Endothelial cell of umbilical vein (primary cell): ENCODE results near the gene ERICH3. TPM values are rescaled to one million over a fixed set of nuclear protein-coding genes. Genes with fewer than 3 reads are reported as not detected.

Source experiments
- BruUV-seq: library from RNA; stranded (reverse); fragments of 400-500 nt; replicated peaks from 2 replicates; lab custom pipeline; 2021; lab: Mats Ljungman, UMichigan
- CTCF ChIA-PET: fragments of 300-600, 350-600 bp; sonication (Branson Sonifier 250); formaldehyde crosslinking; loops from one replicate; lab custom pipeline; 2021; ENCODE audit warnings: antibody characterized with exemption, inconsistent platforms; lab: Charles Lee
- POLR2A ChIA-PET: fragments of 300-600, 350-600 bp; sonication (Branson Sonifier 250); formaldehyde crosslinking; loops from one replicate; lab custom pipeline; 2021; ENCODE audit warnings: antibody characterized with exemption, inconsistent platforms; lab: Charles Lee
- DNase-seq: peaks from one replicate; pipeline ENCODE4 v3.0.0-alpha.2; 2011; ENCODE audit warnings: low read depth, low spot score
- FAIRE-seq: peaks from 2 replicates; lab custom pipeline; 2011; peaks lifted over from hg19 to GRCh38; lab: Jason Lieb, UNC
- H2AFZ ChIP-seq: 2 replicates; pipeline ENCODE4 v1.6.0; 2012; ENCODE audit warnings: low read depth, low read length, control low read depth, inconsistent platforms
- H3K27ac ChIP-seq: 2 replicates; pipeline ENCODE4 v1.5.1; 2011; ENCODE audit warnings: low read depth, mild to moderate bottlenecking, control low read depth, low read length, moderate library complexity; ENCODE audit not compliant: insufficient read depth
- H3K27me3 ChIP-seq, 2 experiments: 2 replicates each; pipeline versions ENCODE4 v1.6.0 to v1.6.1; 2011; ENCODE audit warnings: low read length in 2 of 2, mixed read lengths in 1 of 2; ENCODE audit not compliant: control insufficient read depth in 2 of 2, insufficient read depth in 2 of 2
- H3K36me3 ChIP-seq, 2 experiments: 2 replicates in 1 of 2; 3 replicates in 1 of 2; pipeline ENCODE4 v1.5.1; 2011; ENCODE audit warnings: low read length in 2 of 2, mild to moderate bottlenecking in 1 of 2, moderate library complexity in 1 of 2; ENCODE audit not compliant: control insufficient read depth in 2 of 2, insufficient read depth in 2 of 2; ENCODE audit errors: extremely low read depth in 1 of 2
- H3K4me1 ChIP-seq: 3 replicates; pipeline ENCODE4 v1.5.1; 2011; ENCODE audit warnings: mild to moderate bottlenecking, low read length; ENCODE audit not compliant: control insufficient read depth, insufficient read depth; ENCODE audit errors: extremely low read depth
- H3K4me2 ChIP-seq: 2 replicates; pipeline ENCODE4 v1.6.1; 2011; ENCODE audit warnings: low read length, control low read depth, mixed read lengths; ENCODE audit not compliant: insufficient read depth
- H3K4me3 ChIP-seq, 3 experiments: fragments of 200-600 bp in 1 of 3; sonication (generic), shearing (Covaris generic) in 1 of 3; replicated peaks in 1 of 3; 2 replicates each; pipeline ENCODE4 v1.5.1; 2011 to 2016; ENCODE audit warnings: control low read depth in 3 of 3, low read length in 3 of 3, mild to moderate bottlenecking in 2 of 3, inconsistent platforms in 1 of 3, low read depth in 1 of 3, moderate library complexity in 1 of 3; ENCODE audit not compliant: insufficient read depth in 1 of 3
- H3K79me2 ChIP-seq: 2 replicates; pipeline ENCODE4 v1.6.0; 2012; ENCODE audit warnings: low read length, inconsistent platforms; ENCODE audit not compliant: control insufficient read depth, insufficient read depth
- H3K9ac ChIP-seq: replicated peaks from 2 replicates; pipeline ENCODE3; 2011; ENCODE audit warnings: low read length, control low read depth; ENCODE audit not compliant: insufficient read depth; ENCODE audit errors: extremely low read depth
- H3K9me1 ChIP-seq: replicated peaks from 3 replicates; pipeline ENCODE4 v1.6.0; 2011; ENCODE audit warnings: mild to moderate bottlenecking, low read length; ENCODE audit not compliant: control insufficient read depth, insufficient read depth; ENCODE audit errors: extremely low read depth
- H3K9me3 ChIP-seq: replicated peaks from 2 replicates; pipeline ENCODE4 v1.5.1; 2012; ENCODE audit warnings: low read length, inconsistent platforms; ENCODE audit not compliant: control insufficient read depth, insufficient read depth
- H4K20me1 ChIP-seq: replicated peaks from 2 replicates; pipeline ENCODE3; 2011; ENCODE audit warnings: mild to moderate bottlenecking, low read length; ENCODE audit not compliant: control insufficient read depth, insufficient read depth; ENCODE audit errors: extremely low read depth
- CTCF ChIP-seq, 2 donors: IDR thresholded peaks; 1 replicate in 1 of 2; 2 replicates in 1 of 2; pipeline ENCODE4 v1.5.1; 2011; ENCODE audit warnings: low read length in 2 of 2, mild to moderate bottlenecking in 2 of 2, moderate library complexity in 2 of 2, control low read depth in 1 of 2, inconsistent platforms in 1 of 2, low read depth in 1 of 2; ENCODE audit not compliant: insufficient read depth in 1 of 2; ENCODE audit errors: extremely low read depth in 1 of 2
- EZH2 ChIP-seq: IDR thresholded peaks from 2 replicates; pipeline ENCODE4 v1.6.1; 2012; ENCODE audit warnings: borderline replicate concordance, low read depth, mild to moderate bottlenecking, moderate library complexity, low read length, inconsistent platforms; ENCODE audit not compliant: severe bottlenecking
- FOS ChIP-seq: IDR thresholded peaks from 2 replicates; pipeline ENCODE4 v1.6.1; 2011; ENCODE audit warnings: mild to moderate bottlenecking, low read length, moderate library complexity, borderline replicate concordance; ENCODE audit not compliant: insufficient read depth
- GATA2 ChIP-seq: IDR thresholded peaks from 2 replicates; pipeline ENCODE4 v1.7.0; 2011; ENCODE audit warnings: low read depth, mild to moderate bottlenecking, moderate library complexity, mixed read lengths, low read length; ENCODE audit not compliant: insufficient read length, insufficient read depth
- JUN ChIP-seq: IDR thresholded peaks from 2 replicates; pipeline ENCODE4 v1.6.1; 2011; ENCODE audit warnings: borderline replicate concordance, low read depth; ENCODE audit not compliant: insufficient read length, insufficient read depth
- MAX ChIP-seq: IDR thresholded peaks from 2 replicates; pipeline ENCODE4 v1.6.1; 2011; ENCODE audit not compliant: insufficient read depth, insufficient read length
- MYC ChIP-seq: IDR thresholded peaks from one replicate; pipeline ENCODE4 v1.6.1; 2011; ENCODE audit warnings: mild to moderate bottlenecking, low read depth, low read length
- POLR2A ChIP-seq: IDR thresholded peaks from 2 replicates; pipeline ENCODE4 v1.6.1; 2012; ENCODE audit warnings: low read depth, mild to moderate bottlenecking, control low read depth, low read length
- POLR2AphosphoS5 ChIP-seq: IDR thresholded peaks from 2 replicates; pipeline ENCODE4 v1.6.1; 2012; ENCODE audit warnings: low read depth, mild to moderate bottlenecking, control low read depth, low read length, moderate library complexity; ENCODE audit not compliant: insufficient read depth
- dilution Hi-C: fragments of 300-500 bp; cut with MboI; formaldehyde crosslinking; loops from one replicate; pipeline ENCODE4 v1.15.0; 2019; ENCODE audit warnings: low sequenced_read_pairs; ENCODE audit not compliant: extremely low pct_ligation_motif_present
- intact Hi-C: fragments of 100-400 bp; cut with micrococcal nuclease; formaldehyde crosslinking; loops from one replicate; pipeline ENCODE4 v1.10.0; 2022
- polyA plus RNA-seq, 4 experiments: library from polyadenylated mRNA; depleted of rRNA in 3 of 4; stranded (reverse) in 3 of 4; unstranded in 1 of 4; fragments of >200 nt; gene quantifications; 2 replicates each; pipeline versions ENCODE4 v1.2.1 to v1.2.3, GENCODE V29; 2011 to 2012; ENCODE audit warnings: missing spikeins in 1 of 4
- total RNA-seq: library from RNA; stranded (reverse); gene quantifications from 2 replicates; pipeline ENCODE4 v1.2.3, GENCODE V29; 2021

The ERICH3 gene
- total and polyA plus RNA-seq, 2 donors (not counting 3 experiments of a cell fraction or from before 2014, with no cell fraction given), result not detected

- Histone ChIP-seq H3K27ac (no peak overlapping the region), H3K4me2 (no peak overlapping the region), H4K20me1 (no peaks in the 10 kb centered on the region), H3K9me1 (no peaks in the 10 kb centered on the region), H3K36me3 (no peaks in the 10 kb centered on the region), H3K9ac (no peak overlapping the region), H3K27me3 (peaks cover 2 to 5% of the 10 kb centered on the region in 2 experiments), H3K4me1 (no peaks in the 10 kb centered on the region), H2AFZ (no peak overlapping the region), H3K79me2 (no peaks in the 10 kb centered on the region), H3K9me3 (no peaks in the 10 kb centered on the region), H3K4me3 (no peak overlapping the region)
- no peak for TF ChIP-seq MYC
- TF ChIP-seq POLR2AphosphoS5, result no peak
- TF ChIP-seq POLR2A, result no peak
- no peak for TF ChIP-seq CTCF (IDR thresholded peaks at IDR 0.05; ENCODE audit: extremely low read depth in 1 of 2, insufficient read depth in 1 of 2, low read depth in 1 of 2, low read length in 2 of 2)
- TF ChIP-seq GATA2, result no peak
- no peak for TF ChIP-seq JUN
- no peak for TF ChIP-seq EZH2
- TF ChIP-seq MAX, result no peak
- no peak for TF ChIP-seq FOS
- ChIA-PET POLR2A (no interaction called here), CTCF (no interaction called here)
- intact Hi-C loops, result loop anchor here (10.0 kb wide), 1 partner anchor 1007 kb away; no protein-coding TSS in a partner anchor
- no peak for DNase-seq
- no peak for FAIRE-seq
- dilution Hi-C loops, result no loop called here
- no TSS peak for BruUV-seq
Measured at GRCh38 chr1:74681851-74682250, 8.3 kb upstream of the ERICH3 start.
